ENCODE data around the gene RPRD2.

DNA sequence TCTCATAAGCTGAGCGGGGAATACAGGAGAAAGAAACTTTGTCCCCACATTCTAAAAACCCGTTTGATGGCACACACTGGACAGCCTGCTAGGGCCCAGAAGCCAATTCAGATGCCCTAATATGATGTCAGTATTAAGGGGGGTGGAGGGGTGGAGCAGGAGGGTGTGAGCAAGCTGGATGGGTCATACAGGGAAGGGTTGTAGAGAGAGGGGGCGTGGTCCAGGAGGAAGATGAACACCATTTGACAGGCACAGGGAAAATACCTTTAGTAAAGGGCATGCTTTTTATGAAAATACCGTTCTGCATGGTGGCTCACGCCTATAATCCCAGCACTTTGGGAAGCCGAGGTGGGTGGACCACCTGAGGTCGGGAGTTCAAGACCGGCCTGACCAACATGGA is 129.2 kb downstream of the RPRD2 start:
- TF ChIP-seq, protein P1, sequence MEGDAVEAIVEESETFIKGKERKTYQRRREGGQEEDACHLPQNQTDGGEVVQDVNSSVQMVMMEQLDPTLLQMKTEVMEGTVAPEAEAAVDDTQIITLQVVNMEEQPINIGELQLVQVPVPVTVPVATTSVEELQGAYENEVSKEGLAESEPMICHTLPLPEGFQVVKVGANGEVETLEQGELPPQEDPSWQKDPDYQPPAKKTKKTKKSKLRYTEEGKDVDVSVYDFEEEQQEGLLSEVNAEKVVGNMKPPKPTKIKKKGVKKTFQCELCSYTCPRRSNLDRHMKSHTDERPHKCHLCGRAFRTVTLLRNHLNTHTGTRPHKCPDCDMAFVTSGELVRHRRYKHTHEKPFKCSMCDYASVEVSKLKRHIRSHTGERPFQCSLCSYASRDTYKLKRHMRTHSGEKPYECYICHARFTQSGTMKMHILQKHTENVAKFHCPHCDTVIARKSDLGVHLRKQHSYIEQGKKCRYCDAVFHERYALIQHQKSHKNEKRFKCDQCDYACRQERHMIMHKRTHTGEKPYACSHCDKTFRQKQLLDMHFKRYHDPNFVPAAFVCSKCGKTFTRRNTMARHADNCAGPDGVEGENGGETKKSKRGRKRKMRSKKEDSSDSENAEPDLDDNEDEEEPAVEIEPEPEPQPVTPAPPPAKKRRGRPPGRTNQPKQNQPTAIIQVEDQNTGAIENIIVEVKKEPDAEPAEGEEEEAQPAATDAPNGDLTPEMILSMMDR (IDR thresholded peaks at IDR 0.05), result no peak
- no peak for TF ChIP-seq POLR2AphosphoS5 (IDR thresholded peaks at IDR 0.05)
